GM18861 (cell line): ENCODE data around the gene GPR21.
A peak's percentile ranks its signal among the peaks of the same experiment; 100 is the strongest.

Experiments used
- ATAC-seq: cut with Tn5 transposase; IDR thresholded peaks from one replicate; pipeline ENCODE4 v1.9.1; 2021; ENCODE audit not compliant: unreplicated experiment

GPR21 gene, protein sequence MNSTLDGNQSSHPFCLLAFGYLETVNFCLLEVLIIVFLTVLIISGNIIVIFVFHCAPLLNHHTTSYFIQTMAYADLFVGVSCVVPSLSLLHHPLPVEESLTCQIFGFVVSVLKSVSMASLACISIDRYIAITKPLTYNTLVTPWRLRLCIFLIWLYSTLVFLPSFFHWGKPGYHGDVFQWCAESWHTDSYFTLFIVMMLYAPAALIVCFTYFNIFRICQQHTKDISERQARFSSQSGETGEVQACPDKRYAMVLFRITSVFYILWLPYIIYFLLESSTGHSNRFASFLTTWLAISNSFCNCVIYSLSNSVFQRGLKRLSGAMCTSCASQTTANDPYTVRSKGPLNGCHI

DNA sequence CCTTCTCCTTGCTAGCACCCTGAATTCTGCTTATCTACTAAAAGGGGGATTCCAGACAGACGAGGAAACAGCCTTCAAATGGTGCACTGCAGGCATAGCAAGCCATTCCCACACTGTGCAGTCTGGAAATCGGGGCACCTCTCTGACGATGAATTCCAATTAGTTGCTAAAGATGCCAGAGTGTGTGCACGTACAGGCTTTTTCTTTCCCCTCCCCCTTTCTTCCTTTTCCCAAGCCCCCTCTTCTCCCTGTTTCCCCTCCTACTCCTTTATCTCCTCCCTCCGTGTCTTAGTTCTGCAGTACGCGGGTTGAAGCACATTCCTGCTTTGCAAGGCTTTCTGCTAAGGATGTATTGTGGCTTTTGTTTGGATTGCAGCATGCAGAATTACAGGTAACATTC is at the start of gene GPR21:
GPR21 (plus strand) TSS at position 316 of the 400 bp plus-strand sequence. CDS start 900 bp downstream, outside the sequence.
- no peak for ATAC-seq

DNA sequence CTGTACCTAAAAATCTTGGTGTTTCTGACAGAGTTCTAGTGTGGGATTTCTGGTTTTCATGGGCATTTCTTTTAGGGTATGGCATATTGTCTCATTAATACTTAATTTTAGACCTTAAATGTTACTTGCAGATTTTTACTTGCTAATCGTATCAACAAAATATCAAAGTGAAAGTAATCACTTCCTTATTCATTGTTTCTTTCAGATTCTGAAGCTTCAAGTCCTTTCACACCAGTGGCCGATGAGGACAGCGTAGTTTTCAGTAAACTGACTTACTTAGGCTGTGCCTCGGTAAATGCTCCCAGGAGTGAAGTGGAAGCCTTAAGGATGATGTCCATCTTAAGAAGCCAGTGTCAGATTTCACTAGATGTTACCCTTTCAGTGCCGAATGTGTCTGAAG is 47.5 kb upstream of the GPR21 start:
- ATAC-seq: no peak

DNA sequence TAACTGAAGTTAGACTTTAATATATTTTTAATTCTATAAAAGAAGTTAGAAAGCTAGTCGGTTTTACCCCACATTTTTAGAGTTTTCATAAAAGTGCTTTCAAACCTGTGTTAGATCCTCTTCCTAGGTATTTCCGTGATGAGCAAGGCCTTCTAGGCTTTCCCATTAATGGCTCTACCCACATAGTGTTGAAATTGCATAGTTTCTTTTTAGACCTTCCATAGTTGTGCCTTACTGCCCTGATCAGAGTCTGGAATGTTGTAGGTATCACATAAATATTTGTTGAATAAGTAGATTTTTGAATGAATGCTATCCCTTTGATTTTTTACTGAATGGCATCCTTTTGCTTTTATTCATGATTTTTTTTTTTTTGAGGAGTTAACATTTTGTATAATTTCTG is 45.3 kb upstream of the GPR21 start:
- ATAC-seq: no peak

DNA sequence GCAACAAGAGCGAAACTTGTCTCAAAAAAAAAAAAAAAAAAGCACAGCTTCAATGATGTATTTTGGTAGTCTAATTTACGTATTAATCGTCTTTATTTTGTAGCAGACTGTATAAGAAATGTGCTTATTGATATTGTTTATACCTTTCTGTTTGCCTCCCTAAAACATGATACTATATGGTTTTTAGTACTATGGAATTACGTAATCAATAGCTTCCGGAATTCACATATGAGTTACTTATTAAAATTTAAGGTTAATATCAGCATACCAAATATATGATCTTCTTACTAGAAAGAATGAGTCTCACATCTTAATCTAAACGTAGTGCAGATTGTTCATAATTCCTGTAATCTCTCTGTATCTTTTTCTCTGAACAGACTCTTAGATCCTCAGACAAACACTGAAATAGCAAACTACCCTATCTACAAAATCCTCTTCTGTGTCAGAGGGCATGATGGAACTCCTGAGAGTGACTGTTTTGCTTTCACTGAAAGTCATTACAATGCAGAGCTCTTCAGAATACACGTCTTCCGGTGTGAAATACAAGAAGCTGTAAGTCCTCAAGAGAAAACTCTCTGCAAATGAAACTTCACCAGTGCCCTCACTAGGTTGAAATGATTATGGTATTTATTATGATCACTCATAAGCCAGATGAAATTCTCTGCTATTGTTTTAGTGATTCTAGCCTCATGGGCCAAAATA is 44.4 kb upstream of the GPR21 start:
- ATAC-seq: peak; percentile 87

DNA sequence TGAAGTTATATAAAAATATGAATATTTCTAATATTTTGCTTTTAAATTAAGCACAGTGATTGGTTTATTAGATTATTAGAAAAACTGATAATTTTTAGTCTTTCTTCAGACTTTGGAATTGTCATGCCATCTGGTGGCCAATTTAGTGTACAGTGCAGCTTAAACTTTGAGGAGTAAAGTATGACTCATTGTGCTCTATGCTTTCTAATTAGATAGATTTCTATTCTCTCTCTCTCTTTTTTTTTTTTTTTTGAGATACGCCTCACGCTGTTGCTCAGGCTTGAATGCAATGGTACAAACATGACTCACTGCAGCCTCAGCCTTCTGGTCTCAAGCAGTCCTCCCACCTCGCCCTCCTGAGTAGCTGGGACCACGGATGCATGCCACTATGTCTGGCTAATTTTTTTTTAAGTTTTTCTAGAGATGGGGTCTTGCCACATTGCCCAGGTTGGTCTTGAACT is 42.1 kb upstream of the GPR21 start:
- ATAC-seq: no peak

DNA sequence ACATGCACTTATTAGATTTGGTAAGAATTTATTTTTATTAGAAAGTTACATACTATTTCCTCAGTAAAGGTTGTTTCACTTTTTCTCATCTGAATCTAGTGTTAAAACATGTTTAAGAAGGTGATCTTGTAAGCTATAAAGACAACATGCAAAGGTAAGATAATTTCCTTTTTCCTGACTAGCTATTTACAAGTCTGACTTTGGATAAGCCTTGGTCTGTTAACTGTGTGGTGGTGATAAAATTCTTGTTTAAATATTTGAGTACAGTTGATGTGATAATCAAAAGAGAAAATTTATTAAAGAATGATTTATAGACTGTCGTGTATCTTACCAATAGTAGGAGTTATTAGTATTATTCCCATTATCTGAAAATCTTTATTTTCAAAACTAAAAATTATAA is 36.9 kb upstream of the GPR21 start:
- ATAC-seq: no peak

DNA sequence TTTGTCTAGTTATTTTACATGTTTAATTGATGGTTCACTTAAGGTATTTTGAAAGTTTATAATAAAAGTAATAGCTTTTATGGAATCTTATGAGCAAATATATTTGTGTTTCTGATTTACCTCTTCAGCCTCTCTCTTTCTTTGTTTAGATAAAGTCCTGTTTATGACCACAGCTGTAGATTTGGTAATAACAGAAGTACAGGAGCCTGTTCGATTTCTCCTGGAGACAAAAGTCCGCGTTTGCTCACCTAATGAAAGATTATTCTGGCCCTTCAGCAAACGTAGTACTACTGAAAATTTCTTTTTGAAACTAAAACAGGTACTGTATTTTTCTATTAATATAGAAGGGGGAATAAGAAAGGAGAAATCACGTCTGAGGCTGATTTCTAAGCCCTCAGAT is 35.0 kb upstream of the GPR21 start:
- no peak for ATAC-seq

DNA sequence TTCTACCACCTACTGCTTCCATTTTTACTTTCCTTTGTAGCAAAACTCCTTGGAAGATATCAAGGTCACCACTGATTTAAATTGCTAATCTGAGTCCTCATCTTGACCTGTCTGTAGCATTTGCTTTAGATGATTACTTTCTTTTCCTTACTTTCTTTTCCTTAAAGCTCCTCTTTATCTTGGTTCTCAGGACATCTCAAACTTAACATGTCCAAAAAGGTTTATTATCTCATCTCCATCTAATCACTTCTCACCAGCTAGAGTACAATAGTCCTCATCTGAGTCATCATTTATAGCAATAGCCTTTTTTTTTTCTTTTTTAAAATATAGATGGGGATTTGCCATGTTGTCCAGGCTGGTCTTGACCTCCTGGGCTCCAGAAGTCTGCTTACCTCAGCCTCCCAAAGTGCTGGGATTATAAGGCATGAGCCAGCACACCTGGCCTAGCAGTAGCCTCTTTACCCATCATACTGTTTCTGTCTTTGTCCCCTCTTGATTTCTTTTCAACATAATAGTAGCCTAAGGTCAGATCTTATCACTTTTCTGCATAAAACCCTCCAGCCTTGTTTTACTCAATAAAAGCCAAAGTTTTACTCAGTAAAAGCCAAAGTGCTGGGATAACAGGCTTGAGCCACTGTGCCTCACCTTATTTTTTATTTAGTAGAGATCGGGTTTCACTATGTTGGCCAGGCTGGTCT is 32.9 kb upstream of the GPR21 start:
- ATAC-seq: no peak

DNA sequence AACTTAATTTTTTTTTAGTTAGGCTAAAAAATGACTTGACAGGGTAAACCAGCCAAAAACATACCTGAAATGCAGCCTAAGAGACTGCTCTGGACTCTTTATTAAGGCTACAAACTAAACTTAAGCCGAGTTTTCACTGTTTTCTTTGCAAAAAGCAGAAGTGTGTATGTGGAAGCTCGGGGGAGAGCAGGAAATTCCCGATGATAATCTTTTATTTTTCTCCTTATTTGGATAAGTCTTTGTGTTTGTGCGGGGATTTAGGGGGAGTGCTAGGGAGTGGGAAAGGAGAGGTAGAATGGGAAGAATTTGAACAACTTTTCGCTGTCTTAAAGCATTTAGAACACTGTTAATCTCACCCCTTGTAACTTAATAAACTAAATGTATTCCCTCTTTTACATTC is 30.7 kb upstream of the GPR21 start:
- no peak for ATAC-seq

DNA sequence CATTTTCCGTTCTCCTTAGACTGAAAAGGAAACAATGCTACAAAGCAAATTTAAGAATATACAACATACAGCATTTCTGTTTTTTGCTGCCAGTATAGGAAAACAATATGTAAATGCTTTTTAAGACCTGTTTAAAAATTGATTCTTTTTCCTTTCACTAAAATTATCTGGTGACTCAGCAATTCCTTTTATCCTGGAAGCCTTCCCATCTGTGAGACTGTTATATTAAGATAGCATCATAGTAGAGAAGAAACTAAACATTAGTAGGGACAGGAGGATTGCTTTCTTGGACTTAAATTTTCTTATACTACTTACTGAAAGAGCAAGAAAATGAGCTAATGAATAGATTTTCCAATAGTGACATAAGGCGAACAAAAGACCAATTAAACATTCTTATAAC is 30.0 kb upstream of the GPR21 start:
- no peak for ATAC-seq

DNA sequence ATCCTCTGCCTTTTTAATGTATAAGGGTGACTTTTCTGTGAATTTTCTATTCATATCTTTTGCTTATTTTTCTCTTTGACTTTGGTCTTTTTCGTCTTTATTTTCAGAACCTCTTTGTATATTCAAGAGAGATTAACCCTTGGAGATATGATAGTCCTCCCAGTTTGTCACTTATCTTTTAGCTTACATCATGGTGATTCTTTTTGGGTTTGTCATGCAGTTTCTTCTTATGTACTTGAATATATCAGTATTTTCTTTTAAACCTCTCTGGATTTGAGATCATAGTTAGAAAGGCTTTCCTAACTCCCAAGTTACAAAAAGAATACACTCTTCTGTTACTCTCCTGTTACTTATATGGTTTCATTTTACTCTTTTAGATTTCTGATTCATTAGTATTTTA is 27.5 kb upstream of the GPR21 start:
- ATAC-seq: no peak

DNA sequence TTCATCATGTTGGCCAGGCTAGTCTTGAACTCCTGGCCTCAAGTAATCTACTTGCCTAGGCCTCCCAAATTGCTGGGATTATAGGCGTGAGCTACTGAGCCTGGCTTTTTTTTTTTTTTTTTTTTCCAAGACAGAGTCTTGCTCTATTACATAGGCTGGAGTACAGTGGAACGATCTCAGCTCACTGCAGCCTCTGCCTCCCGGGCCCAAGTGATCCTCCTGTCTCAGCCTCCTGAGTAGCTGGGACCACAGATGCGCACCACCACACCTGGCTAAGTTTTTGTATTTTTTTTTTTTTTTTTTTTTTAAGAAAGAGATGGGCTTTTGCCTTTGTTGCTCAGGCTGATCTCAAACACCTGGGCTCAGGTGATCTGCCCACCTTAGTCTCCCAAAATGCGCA is 26.2 kb upstream of the GPR21 start:
- ATAC-seq: no peak

DNA sequence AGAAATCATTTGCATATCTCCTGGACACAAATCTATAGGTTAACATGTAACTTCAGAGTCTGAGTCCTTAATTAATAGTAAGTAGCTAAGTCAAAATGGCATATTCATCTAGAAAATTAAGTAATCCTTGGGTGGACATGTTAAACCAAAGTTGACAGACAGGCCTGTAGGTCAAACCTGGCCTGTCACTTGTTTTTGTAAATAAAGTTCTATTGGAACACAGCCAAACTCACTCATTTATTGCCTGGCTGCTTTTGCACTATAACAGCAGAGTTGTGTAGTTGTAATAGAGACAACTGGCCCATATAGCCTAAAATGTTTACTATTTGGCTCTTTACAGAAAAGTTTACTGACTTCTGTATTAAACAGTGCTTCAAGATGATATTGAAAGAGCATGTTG is 24.6 kb upstream of the GPR21 start:
- no peak for ATAC-seq

DNA sequence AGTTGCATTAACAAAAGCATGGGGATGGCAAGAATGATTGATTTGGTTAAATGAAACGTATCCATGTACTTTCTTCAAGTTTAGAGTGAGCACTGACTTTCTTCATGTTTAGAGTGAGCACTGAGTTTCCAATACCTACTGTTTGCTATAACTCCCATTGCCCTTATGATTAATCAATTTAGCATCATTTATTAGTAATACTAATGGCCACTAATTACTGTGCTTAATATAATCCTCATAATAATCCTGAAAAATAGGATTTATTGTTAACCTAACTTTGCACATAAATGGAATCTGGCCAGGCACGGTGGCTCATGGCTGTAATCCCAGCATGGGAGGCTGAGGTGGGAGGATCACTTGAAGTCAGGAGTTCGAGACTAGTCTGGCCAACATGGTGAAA is 22.1 kb upstream of the GPR21 start:
- no peak for ATAC-seq

DNA sequence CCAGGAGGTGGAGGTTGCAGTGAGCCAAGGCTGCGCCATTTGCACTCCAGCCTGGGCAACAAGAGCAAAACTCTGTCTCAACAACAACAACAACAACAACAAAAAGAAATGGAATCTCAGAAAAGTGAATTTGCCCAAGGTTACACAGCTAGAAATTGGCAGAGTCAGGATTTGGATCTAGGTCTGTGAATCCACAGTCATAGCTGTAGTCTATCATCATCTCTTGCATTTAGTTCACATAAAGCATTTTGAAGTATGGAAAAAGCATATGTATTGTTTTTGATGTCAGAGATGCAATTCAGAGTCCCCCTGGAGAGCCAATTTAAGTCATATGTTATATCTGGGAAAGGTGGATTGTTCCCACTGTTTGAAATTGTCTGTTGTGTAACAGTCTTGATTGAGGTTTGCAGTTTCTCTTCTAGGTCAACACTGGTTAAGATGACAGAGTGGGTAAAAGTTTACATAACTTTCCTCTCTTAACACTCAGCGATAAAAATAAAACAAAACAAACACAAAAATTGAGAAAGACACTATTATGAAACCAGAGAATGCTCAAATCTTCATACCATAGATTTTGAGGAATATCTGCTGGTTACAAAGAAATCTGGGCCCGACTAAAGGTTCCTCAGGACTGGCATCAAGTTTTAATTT is 21.5 kb upstream of the GPR21 start:
- no peak for ATAC-seq

DNA sequence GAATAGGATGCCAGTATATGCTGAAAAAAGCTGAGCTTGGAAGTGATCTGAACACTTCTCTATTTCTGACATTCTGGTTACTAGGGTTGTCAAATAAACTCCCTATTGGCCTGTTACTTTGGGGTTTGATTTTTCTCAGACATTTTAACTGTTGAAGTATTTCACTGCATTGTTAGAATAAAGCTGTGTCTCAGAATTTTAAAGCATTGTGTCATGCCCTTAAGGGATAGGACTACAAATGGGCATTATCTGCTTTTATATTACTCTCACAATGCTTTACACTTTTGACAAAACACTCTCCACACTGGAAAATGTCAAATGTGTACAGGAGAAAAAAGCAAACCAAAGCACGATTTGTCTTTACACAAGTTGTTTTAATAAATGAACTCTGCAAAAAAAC is 16.8 kb upstream of the GPR21 start:
- ATAC-seq: no peak

DNA sequence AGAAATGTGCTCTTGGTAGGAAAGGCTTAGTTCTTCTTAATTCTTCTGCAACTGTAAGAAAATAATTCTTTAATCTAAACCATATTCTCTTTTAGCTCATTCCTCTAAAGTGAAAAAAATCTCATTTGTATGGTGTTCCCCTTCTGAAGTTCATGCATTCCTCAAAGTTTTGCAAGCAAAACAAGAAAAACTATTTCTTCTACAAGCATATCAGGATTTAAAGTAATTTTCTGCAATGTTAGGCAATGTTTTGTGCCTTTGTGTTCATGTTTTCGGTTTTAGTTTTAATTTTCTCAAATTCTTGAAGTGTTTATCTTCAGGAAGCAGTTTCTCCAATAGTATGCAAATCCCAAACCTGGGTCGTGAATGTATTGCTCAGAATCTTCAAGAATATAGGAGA is 12.7 kb upstream of the GPR21 start:
- no peak for ATAC-seq

DNA sequence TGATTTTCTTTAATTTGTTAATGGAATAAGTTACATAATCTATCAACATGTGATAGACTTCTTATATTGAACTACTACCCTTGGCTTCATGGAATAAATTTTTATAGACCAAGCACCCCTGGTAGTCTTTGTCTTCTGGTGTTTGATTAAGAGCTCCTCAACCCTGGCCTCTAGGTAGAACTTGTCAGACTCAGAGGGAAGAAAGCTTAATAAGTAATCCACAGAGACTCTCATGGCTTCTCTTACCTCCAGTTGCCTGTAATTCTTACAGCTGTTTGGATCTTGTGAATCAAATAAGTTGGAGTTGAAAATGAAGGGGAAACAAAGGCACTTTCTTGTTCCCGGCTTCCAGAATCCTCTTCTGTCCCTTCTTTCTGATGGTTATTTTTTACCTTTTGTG is 7.0 kb upstream of the GPR21 start:
- ATAC-seq: no peak

DNA sequence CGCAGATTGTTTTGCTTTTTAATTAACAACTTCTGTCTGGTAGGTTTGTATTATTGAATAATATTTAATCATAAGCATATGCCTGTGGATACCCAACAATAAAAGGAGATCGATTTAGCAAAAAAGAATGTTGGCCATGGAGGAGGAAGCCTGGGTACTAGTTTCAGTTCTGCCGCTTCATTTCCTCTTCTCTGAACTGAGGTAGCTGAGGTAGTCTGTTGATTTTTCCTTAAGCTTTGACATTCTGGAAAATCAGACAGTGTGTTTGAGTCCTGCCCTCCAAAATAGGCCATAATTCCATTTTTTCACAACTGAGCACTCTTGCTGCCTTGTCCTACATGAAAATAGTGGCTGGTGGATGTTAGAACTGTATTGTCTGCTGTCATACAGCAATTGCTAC is 6.0 kb upstream of the GPR21 start:
- ATAC-seq: no peak

DNA sequence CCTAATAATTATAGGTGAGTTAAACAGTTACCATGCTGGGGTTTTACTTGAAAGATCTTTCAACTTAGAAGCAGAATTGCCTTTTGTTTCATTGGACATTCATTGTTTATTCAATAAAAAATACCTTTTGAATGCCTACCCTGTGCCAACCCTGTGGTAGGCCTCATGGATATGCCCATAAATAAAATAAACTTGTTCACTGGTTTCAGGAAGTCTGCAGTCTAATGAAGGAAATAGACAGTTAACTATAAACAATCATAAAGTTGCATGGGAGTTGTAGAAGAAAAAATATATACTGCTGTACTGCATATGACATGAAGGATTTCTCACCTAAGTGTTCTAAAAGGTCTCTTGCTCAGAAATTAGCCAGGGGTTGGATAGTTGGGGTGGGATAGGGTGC is 5.3 kb upstream of the GPR21 start:
- no peak for ATAC-seq

DNA sequence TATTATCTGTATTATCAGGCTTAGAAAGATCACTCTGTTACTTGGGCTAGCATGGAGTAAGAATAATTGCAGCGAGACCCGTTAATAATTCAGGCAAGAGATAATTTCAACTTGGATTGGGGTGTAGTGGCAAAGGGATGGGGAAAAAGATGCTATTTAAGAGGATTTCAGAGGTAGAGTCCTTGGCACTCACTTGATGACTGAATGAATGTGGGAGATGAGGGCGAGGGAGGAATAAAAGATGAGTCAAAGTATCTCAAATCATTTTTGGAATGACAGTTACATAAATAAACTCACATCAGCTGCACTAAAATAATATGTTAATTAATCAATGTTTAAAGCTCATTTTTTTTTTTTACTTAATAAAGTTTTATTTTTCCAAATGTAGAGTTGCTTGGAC is 4.5 kb upstream of the GPR21 start:
- no peak for ATAC-seq

DNA sequence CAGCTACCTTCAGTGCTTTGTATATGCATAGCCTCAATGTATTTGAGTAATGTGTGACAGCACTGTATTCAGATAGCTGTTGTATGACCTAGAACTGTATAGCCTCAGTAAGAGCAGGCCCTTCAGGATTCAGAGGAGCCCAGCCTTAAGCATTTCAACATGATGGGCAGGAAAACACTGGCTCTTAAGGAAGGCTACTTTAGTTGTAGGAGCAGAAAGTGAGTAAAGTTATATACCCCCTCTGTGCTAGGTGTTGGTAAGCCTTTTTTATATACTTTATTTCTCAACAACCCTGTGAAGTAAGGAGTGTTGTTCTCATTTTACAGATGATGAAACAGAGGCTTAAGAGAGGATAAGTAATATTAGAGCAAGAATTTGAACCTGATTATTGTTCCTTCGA is 1.5 kb upstream of the GPR21 start:
- ATAC-seq: no peak
